HS-5 (cell line): Measurements from ENCODE around the gene EXD3.

ENCODE experiments used
- DNase-seq: peaks from one replicate; pipeline ENCODE4 v3.0.0-alpha.2; 2012; ENCODE audit warnings: low read depth

The EXD3 gene

GRCh38 chr9:137317718-137318511 lies 105.0 kb downstream of the EXD3 start:
- DNase-seq: no peak

GRCh38 chr9:137317021-137317717 lies 105.8 kb downstream of the EXD3 start:
- DNase-seq: no peak

GRCh38 chr9:137316012-137316981 lies 106.7 kb downstream of the EXD3 start:
- DNase-seq: no peak

GRCh38 chr9:137315581-137316011 lies 107.4 kb downstream of the EXD3 start:
- no peak for DNase-seq

- no peak for DNase-seq
Observed at GRCh38 chr9:137314561-137315560, 108.1 kb downstream of the EXD3 start.

GRCh38 chr9:137313956-137314560 lies 108.9 kb downstream of the EXD3 start:
- no peak for DNase-seq

- DNase-seq: no peak
Observed at GRCh38 chr9:137313326-137313936, 109.5 kb downstream of the EXD3 start.

GRCh38 chr9:137312852-137313325 lies 110.1 kb downstream of the EXD3 start:
- DNase-seq: no peak

- no peak for DNase-seq
Observed at GRCh38 chr9:137311986-137312851, 110.7 kb downstream of the EXD3 start.

- DNase-seq: no peak
Observed at GRCh38 chr9:137311171-137311985, 111.6 kb downstream of the EXD3 start.

- DNase-seq: no peak
Observed at GRCh38 chr9:137310189-137311052, 112.5 kb downstream of the EXD3 start.

GRCh38 chr9:137309368-137310188 lies 113.4 kb downstream of the EXD3 start:
- no peak for DNase-seq

GRCh38 chr9:137308057-137308619 lies 114.8 kb downstream of the EXD3 start:
- no peak for DNase-seq

- DNase-seq: no peak
Observed at GRCh38 chr9:137307255-137308056, 115.5 kb downstream of the EXD3 start.

GRCh38 chr9:137306850-137307254 lies 116.1 kb downstream of the EXD3 start:
- no peak for DNase-seq
